Psoas muscle (tissue), 8 donors: ENCODE measurements around the gene RAG1. TPM values are rescaled to one million over a fixed set of nuclear protein-coding genes. Genes with fewer than 3 reads are reported as not detected.

Experiments
- ATAC-seq, 4 donors: fragments of 200-7000 bp; cut with Tn5 transposase; one replicate each; pipeline ENCODE4 v1.9.1; 2020; ENCODE audit warnings: moderate library complexity in 3 of 4, mild to moderate bottlenecking in 2 of 4
- DNase-seq, 2 donors: peaks; one replicate each; pipeline ENCODE4 v3.0.0-alpha.2; 2020
- H3K27ac ChIP-seq: fragments of 200-600 bp; one replicate; pipeline ENCODE4 v1.8.0; 2022
- H3K27me3 ChIP-seq, 3 donors: fragments of 200-600 bp in 1 of 3; one replicate each; pipeline versions ENCODE4 v1.6.1 to v1.8.0; 2013 to 2022; ENCODE audit warnings: low read length in 2 of 3, mild to moderate bottlenecking in 2 of 3, moderate library complexity in 1 of 3; ENCODE audit not compliant: insufficient read depth in 3 of 3
- H3K36me3 ChIP-seq, 2 donors: fragments of 200-600 bp in 1 of 2; one replicate each; pipeline versions ENCODE4 v1.6.1 to v1.8.0; 2013 to 2022; ENCODE audit warnings: low read depth in 1 of 2, mild to moderate bottlenecking in 1 of 2, moderate library complexity in 1 of 2; ENCODE audit not compliant: insufficient read depth in 1 of 2
- H3K4me1 ChIP-seq: fragments of 200-600 bp; one replicate; pipeline ENCODE4 v1.8.0; 2022
- H3K4me3 ChIP-seq: fragments of 200-600 bp; one replicate; pipeline ENCODE4 v1.8.0; 2022; ENCODE audit warnings: mild to moderate bottlenecking
- H3K9me3 ChIP-seq: fragments of 200-600 bp; one replicate; pipeline ENCODE4 v1.8.0; 2022
- CTCF ChIP-seq: fragments of 200-600 bp; IDR thresholded peaks from one replicate; pipeline ENCODE4 v1.8.0; 2022; ENCODE audit warnings: antibody characterized with exemption
- WGBS, 3 donors: extraction: QIAGEN DNeasy Blood & Tissue Kit; methylation state at CpG; one replicate each; pipeline versions ENCODE4 v1.1.6 to v1.1.7; 2013; 5-methylcytosine and 5-hydroxymethylcytosine counted together
- intact Hi-C, 2 donors: fragments of 100-400 bp; cut with DNase I; formaldehyde crosslinking; loops; one replicate each; pipeline versions ENCODE4 v1.11.0 to v1.14.2; 2022
- polyA plus RNA-seq, 3 donors: library from polyadenylated mRNA; stranded (reverse); fragments of 200-250 nt; gene quantifications; one replicate each; pipeline ENCODE4 v1.2.3, GENCODE V29; 2013
- total RNA-seq, 4 donors: library from RNA; stranded (reverse); fragmentation: NEBNext Ultra II Directional in 2 of 4; extraction: Animal tissue kit (Norgen Biotek cat#: 25700) in 2 of 4; gene quantifications; one replicate each; pipeline versions ENCODE4 v1.2.1 to v1.2.4, GENCODE V29; 2021 to 2023
- donor health status: healthy with polysubstance abuse.
- donor health status: DM: no; HTN: no; CAD: no; lungs with moderate emphysema.
- donor health status: Bipolar disorder and iron deficiency.
- donor health status: healthy.
- donor health status: DM: yes; HTN: yes; CAD: no.
- donor health status: DM: no; HTN: no; CAD: no.
- donor health status: DM: no; HTN: no; CAD: no.
- donor health status: DM: yes; HTN: yes; CAD: no.

RAG1 gene
- total and polyA plus RNA-seq, 7 donors = 0.04 to 1.7 (median 0.44) TPM

- intact Hi-C loops = no loop called here
- Histone ChIP-seq H3K27ac (no peak overlapping the region), H3K4me1 (peaks cover 13% of the 10 kb centered on the region), H3K36me3 (peaks cover 0 to 2% of the 10 kb centered on the region in 2 donors), H3K27me3 (no peaks in the 10 kb centered on the region), H3K4me3 (no peak overlapping the region), H3K9me3 (no peaks in the 10 kb centered on the region)
- 81 to 83% (median 83%) methylated on average over 3 of the region's 3 CpGs for WGBS, 3 donors
- no peak for DNase-seq
- no peak for ATAC-seq
- TF ChIP-seq CTCF = no peak
These were observed 48.0 kb downstream of the RAG1 start for GRCh38 chr11:36615826-36616225.

GRCh38 chr11:36617543-36618362 is 49.9 kb downstream of the RAG1 start:
- TF ChIP-seq CTCF = no peak
- intact Hi-C loops = no loop called here
- Histone ChIP-seq H3K4me1 (peaks cover 13% of the 10 kb centered on the region), H3K4me3 (no peak overlapping the region), H3K27me3 (no peaks in the 10 kb centered on the region), H3K9me3 (no peaks in the 10 kb centered on the region), H3K36me3 (no peaks in the 10 kb centered on the region), H3K27ac (no peak overlapping the region)
- DNase-seq (no peak), ATAC-seq (no peak)
- 92 to 96% (median 93%) methylated on average over 6 of the region's 6 CpGs for WGBS, 3 donors

DNA sequence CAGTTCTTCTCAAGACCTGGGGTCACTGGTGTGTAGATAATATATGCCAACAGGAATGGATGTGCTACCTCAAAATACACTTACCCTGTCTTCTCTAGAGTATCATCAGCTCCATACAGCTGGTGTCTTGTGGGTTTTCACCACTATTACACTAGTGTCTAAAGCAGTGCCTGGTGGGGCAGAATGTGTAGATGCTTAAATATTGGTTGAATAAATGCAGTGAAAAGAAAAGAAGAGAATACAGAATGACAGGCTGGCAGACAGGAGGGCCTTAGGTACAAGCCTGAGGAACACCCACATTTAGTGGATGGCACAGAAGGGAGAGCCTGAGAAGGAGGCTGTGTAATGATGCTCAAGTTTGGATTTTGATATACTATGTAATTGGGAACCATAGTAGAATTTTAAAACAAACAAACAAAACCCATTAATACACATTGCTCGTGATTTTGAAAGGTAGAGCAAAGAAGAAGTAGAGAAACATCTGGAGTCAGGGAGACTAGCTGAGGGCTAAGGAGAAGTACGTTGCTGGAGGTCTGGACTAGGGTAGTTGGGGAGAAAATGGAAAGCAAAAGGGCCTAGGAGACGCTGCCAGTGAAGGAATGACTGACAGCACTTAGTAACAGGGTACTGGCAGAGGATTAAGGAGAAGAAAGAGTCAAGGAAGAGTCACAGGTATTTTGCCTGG is 50.7 kb downstream of the RAG1 start:
- DNase-seq = no peak
- Histone ChIP-seq H3K36me3 (no peaks in the 10 kb centered on the region), H3K27me3 (no peaks in the 10 kb centered on the region), H3K27ac (peak overlapping the region; percentile 6), H3K4me3 (peak overlapping the region; percentile 26), H3K4me1 (peaks cover 13% of the 10 kb centered on the region), H3K9me3 (no peaks in the 10 kb centered on the region)
- 69 to 84% (median 77%) methylated on average over 3 of the region's 3 CpGs for WGBS, 3 donors
- no peak for TF ChIP-seq CTCF
- ATAC-seq = no peak
- intact Hi-C loops = no loop called here

DNA sequence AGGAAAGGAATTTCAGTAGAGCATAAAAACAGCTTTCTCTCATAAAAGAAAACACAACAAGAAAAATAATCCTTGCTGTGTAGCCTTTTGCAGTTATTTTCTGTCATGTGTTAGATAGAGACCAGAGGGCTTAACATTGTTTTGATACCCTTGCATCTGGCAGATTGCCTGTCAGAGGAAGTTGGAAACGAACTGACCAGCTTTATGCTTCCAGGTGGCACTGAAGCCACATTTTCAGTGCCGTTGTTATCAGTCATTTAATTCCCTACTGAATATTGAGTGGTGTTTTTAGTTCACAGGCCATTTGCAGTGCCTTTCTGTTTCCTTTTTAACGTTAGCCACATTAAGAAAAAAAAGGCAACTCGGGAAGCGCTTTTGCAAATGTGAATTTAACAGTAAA is 51.7 kb downstream of the RAG1 start:
- H3K9me3 ChIP-seq = no peaks in the 10 kb centered on the region
- H3K4me1 ChIP-seq = peaks cover 13% of the 10 kb centered on the region
- no peak for ATAC-seq
- H3K4me3 ChIP-seq = peak overlapping the region; percentile 26
- H3K27me3 ChIP-seq = no peaks in the 10 kb centered on the region
- intact Hi-C loops = no loop called here
- H3K36me3 ChIP-seq = no peaks in the 10 kb centered on the region
- 11 to 14% (median 13%) methylated on average over 5 of the region's 5 CpGs for WGBS, 3 donors
- no peak overlapping the region for H3K27ac ChIP-seq
- DNase-seq = no peak
- no peak for TF ChIP-seq CTCF
